Fibroblast of skin of right biceps (primary cell): ENCODE results near the gene RAC3.

Source experiments
- DNase-seq: peaks from one replicate; pipeline ENCODE4 v3.0.0-alpha.2; 2013

RAC3 gene

DNA sequence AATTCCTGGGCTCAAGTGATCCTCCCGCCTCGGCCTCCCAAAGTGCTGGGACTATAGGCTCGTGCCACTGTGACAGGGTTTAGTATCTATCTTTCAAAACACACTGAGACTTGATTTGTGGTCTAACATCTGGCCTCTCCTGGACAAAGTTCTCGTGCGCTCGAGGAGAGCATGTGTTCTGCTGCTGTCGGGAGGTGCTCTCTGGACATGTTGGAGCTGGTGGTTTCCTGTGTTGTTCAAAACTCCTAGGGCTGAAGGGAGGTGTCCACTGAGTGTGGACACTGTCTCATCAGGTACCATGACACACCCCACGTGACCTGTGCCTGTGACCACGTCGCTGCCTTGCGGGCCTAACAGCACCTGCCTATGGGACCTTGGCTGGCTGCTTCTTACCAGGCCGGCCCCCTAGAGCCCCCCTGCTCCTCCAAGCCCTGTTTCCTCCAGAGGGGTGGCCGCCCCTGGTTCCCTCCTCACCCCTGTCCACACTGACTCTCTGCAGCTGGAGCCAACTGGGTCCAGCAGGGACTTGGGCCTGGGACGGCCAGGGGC is 14.5 kb downstream of the RAC3 start:
- DNase-seq, result no peak

DNA sequence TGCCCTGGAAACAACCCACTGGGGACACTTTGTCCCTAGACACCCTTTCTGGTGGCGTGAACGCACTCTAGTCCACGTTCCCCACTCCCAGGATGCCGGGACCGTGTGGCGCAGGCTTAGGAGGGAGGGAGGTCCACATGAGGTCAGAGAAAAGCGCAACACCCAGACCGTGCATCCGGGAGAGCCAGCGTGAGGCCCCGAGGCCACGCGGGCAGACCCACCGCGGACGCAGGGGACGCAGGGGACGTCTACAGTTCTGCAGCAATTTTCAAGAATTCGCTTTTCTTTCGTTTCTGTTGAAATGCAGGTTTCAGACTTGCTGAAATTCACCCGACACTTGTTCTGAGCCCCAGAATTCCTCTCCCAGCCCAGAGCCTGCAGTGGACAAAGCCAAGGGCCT is 15.4 kb downstream of the RAC3 start:
- DNase-seq, result no peak

- no peak for DNase-seq
Measured at GRCh38 chr17:82047379-82047778, 15.9 kb downstream of the RAC3 start.

DNA sequence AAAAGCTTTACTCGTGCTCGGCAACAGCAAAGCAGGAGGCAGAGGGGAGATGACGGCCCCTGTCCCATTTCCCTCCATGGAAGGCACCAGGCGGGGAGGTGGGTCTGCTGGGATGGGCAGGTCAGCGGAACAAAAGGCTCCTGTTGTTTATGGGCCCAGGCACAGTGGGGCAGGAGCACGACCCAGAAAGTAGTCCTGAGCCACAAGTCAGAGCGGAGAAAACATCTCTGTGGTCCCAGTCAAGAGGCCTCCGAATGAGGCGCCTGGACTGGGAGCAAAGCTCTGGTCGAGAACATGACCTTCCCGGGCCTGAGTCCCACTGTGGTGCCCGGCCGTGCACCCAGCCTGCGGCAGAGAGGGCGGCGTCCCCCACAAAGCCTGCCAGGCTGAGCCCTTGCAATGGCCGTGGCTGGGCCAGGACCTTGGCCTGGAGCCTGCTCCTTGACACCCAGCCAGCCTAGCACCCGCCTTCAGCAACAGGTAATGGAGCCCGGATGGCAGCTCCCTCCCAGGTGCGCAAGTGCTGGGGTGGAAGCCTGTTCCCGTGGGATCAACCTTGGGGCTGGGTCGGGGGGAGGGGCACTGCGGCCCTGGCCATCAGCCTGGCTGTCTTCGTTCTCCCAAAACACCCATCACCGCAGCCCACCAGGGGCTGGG is 16.6 kb downstream of the RAC3 start:
- no peak for DNase-seq

- no peak for DNase-seq
Measured at GRCh38 chr17:82048571-82048971, 17.1 kb downstream of the RAC3 start.

DNA sequence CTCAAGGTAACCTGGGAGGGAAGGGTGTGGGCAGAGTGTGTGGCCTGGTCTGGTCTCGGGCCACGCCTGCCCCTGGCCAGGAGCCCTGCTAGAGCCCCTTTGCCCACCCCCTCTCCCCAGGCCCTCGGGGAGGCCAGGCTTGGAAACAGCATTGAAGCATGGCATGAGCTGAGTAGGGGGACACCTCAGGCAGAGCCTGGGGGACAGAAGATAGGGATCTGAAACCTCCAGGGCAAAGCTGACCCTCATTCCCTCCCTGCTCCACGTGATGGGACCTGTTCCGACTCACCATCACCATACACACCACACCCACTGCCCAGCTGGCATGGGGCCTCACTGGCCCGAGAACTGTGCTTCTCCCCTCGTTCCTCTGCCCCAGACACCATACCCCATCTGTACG is 17.6 kb downstream of the RAC3 start:
- DNase-seq, result no peak

- no peak for DNase-seq
Measured at GRCh38 chr17:82049521-82049971, 18.1 kb downstream of the RAC3 start.

DNA sequence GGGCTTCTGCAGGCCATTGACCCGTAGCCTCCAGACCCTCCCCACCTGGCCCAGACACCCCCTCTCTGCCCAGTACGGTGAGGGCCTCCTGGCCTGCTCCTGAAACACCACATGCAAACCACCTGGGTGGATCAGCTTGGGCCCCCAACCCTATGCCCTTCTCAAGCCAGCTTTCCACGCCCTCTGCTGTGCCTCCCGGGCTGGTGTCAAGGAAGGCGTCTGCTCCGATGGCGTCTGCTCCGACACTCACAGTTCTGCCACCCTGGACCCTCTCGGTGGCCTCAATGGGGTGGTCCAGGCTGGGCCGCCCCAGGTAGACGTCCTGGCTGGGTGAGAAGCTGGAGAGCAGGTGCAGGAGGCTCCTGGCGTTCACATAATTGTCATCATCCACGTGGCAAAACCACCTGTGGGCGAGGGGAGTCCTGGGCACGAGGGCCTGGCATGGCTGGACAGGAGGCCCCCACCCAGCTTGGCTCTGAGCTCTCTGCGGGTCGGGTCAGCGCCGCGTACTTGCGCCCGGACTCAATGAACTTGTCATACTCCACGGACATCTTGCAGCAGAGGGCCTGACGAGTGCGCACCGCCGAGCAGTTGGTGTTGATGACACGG is 18.8 kb downstream of the RAC3 start:
- DNase-seq, result no peak

- no peak for DNase-seq
Measured at GRCh38 chr17:82050761-82051641, 19.5 kb downstream of the RAC3 start.

DNA sequence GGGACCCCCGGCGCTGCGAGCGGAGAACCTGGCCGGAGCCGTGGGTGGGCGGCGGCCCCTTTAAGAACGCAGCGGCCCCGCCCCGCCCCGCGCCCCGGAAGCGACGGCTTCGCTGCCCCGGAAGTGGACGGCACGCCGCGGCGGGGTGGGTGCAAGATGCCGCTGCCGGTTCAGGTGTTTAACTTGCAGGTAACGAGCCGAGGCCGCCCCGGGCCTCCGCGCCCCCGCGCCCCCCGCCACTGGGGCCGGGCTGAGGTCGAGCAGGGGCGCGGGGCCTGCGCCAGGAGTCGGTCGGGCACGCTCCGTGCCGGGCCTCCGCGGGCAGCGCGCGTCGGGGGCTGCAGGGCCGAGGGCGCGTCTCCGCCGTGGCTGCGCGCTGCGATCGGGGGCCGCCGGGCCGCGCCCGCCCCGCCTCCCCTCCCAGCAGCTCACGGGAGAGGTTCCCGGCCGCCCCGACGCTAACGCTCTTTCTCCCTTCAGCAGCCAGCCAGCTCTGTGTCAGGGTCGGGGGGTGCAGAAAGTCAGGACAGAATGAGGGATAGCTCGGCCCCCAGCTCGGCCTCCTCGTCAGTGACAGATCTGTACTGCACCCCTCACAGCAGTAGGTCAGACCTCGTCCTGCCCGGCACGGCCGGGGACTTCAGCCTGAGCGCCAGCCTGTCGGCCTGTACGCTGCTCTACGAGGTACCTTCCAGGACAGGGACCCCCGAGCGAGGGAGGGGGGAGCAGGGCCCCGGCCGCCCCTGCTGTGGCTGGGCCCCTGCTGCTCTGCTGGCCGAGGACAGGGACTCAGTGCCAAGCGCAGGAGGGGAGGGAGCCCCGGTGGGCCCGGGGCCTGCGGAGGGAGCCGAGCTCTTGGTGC is 20.5 kb downstream of the RAC3 start, which contains the start of the genes GPS1 and RFNG:
Gene GPS1, plus strand, starts transcription at position 123 of the 862 bp plus-strand sequence. Its CDS starts 34 bp downstream, at position 157.
Gene RFNG, minus strand, starts transcription at position 36 of the 862 bp plus-strand sequence. CDS start 45 bp downstream, outside the sequence.
- peak; percentile 56 for DNase-seq

DNA sequence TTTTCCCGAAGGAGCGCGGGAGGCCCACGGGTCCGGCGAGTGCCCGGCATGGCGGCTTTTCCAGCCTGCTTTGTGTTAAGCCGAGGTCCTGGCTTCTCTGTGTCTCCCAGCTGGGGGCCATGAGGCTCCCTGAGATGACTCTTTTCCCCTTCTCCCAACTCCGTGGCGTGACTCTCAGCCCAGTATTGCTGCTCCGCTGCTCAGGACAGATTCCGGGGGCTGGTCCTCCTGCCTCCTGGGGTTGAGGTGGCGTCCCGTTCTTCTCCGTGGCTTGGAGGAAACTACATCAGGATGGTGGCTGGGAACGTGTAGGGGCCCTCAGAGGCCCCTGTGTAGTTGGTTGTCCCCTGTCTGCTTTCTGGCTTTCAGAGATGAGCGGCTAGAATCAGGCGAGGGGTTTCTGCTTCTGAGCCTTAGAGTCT is 21.2 kb downstream of the RAC3 start:
- DNase-seq, result no peak

GRCh38 chr17:82053130-82053529 is 21.7 kb downstream of the RAC3 start:
- no peak for DNase-seq

GRCh38 chr17:82053556-82054263 is 22.2 kb downstream of the RAC3 start:
- DNase-seq, result no peak

DNA sequence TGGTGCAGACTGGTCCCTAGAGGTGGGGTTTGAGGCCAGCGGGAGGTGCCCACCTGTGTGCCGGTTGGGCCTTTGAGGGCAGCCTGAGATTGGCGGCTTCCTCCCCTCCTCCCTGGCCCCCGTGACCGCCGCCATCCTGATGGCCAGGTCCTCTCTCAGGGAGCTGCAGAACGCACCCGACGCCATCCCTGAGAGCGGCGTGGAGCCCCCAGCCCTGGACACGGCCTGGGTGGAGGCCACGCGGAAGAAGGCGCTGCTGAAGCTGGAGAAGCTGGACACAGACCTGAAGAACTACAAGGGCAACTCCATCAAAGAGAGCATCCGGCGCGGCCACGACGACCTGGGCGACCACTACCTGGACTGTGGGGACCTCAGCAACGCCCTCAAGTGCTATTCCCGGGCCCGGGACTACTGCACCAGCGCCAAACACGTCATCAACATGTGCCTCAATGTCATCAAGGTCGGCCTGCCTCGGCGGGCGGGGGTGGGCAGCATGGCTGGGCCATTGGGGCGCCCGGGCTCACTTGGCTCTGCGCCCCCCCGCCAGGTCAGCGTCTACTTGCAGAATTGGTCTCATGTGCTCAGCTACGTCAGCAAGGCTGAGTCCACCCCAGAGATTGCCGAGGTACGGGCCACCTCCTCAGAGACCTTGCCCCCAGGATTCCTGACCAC is 23.0 kb downstream of the RAC3 start:
- DNase-seq, result no peak

- DNase-seq, result no peak
Measured at GRCh38 chr17:82055023-82055964, 23.8 kb downstream of the RAC3 start.

- no peak for DNase-seq
Measured at GRCh38 chr17:82055965-82056728, 24.7 kb downstream of the RAC3 start.

DNA sequence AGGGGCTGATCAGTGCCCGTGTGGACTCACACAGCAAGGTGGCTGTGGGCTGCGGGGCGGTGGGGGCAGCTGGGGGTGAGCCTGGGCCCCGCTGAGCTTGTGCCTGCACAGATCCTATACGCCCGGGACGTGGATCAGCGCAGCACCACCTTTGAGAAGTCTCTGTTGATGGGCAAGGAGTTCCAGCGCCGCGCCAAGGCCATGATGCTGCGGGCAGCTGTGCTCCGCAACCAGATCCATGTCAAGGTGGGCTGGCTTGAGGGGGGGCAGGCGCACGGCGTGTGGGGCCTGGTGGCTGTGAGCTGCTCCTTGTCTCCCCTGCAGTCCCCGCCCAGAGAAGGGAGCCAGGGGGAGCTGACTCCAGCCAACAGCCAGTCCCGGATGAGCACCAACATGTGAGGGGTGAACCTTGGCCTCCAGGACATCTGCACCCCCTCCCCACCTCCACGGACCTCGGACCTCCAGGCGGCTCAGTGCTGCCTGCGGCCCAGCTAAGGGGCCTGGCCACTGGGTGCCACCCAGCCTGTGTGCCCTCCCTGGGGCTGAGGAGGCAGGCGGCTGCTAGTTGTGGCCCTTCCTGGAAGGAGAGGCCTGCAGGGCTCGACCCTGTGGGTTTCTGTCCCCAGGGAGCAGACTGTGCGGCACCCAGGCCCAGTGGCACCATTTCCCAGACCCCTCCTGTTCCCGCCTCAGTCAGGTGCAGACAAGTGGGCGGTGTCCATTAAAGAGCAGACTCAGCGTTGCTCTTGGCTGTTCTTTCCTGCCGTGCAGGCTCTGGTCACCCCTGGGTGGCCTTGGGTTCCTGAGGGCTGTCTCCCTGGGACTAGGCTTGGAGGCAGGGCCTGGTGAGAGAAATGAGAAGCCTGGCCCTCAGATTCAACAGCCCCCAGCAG is 25.5 kb downstream of the RAC3 start:
- DNase-seq, result no peak
